GM11168 (cell line): Measurements from ENCODE around the gene PIK3CA.
"Not testable (repeated sequence)": the region's sequence is repeated elsewhere in the genome, so short reads cannot be mapped to it uniquely, and the experiment has no call there.

Experiments used
- in situ Hi-C: fragments of 300-500 bp; cut with MboI; formaldehyde crosslinking; loops from one replicate; pipeline ENCODE4 v1.12.0; 2022; ENCODE audit warnings: low sequenced_read_pairs; ENCODE audit not compliant: unreplicated experiment

The PIK3CA gene

GRCh38 chr3:179147873-179148615 lies at the start of gene PIK3CA:
Gene PIK3CA (plus strand): TSS chr3:179148357. CDS start chr3:179198826, 50,469 bp downstream.
- in situ Hi-C loops = loop anchor here (5.0 kb wide), 1 partner anchor 169 kb away; no protein-coding TSS in a partner anchor

GRCh38 chr3:179098388-179099077 lies 49.6 kb upstream of the PIK3CA start:
- in situ Hi-C loops = no loop called here

GRCh38 chr3:179100652-179101051 lies 47.5 kb upstream of the PIK3CA start:
- in situ Hi-C loops = loop anchor here (10.0 kb wide), 1 partner anchor 214 kb away; no protein-coding TSS in a partner anchor

GRCh38 chr3:179105881-179106280 lies 42.3 kb upstream of the PIK3CA start:
- in situ Hi-C loops = loop anchor here (10.0 kb wide), 1 partner anchor 209 kb away; no protein-coding TSS in a partner anchor

- in situ Hi-C loops = loop anchor here (10.0 kb wide), 1 partner anchor 207 kb away; no protein-coding TSS in a partner anchor
Measured at GRCh38 chr3:179107617-179108016, 40.5 kb upstream of the PIK3CA start.

- in situ Hi-C loops = loop anchor here (10.0 kb wide), 1 partner anchor 207 kb away; no protein-coding TSS in a partner anchor
Measured at GRCh38 chr3:179108086-179108485, 40.1 kb upstream of the PIK3CA start.

- in situ Hi-C loops = no loop called here
Measured at GRCh38 chr3:179113903-179114302, 34.3 kb upstream of the PIK3CA start.

GRCh38 chr3:179115444-179115843 lies 32.7 kb upstream of the PIK3CA start:
- in situ Hi-C loops = not testable (repeated sequence)

GRCh38 chr3:179116816-179117215 lies 31.3 kb upstream of the PIK3CA start:
- in situ Hi-C loops = no loop called here

- in situ Hi-C loops = not testable (repeated sequence)
Measured at GRCh38 chr3:179132191-179132890, 15.8 kb upstream of the PIK3CA start.

- in situ Hi-C loops = no loop called here
Measured at GRCh38 chr3:179133575-179133974, 14.6 kb upstream of the PIK3CA start.

GRCh38 chr3:179136195-179136594 lies 12.0 kb upstream of the PIK3CA start:
- in situ Hi-C loops = no loop called here

GRCh38 chr3:179141890-179142289 lies 6.3 kb upstream of the PIK3CA start:
- in situ Hi-C loops = no loop called here

- in situ Hi-C loops = loop anchor here (5.0 kb wide), 1 partner anchor 170 kb away; no protein-coding TSS in a partner anchor
Measured at GRCh38 chr3:179146911-179147513, 1.1 kb upstream of the PIK3CA start.

- in situ Hi-C loops = loop anchor here (5.0 kb wide), 1 partner anchor 170 kb away; no protein-coding TSS in a partner anchor
Measured at GRCh38 chr3:179147514-179147872, 664 bp upstream of the PIK3CA start.

- in situ Hi-C loops = loop anchor here (5.0 kb wide), 1 partner anchor 168 kb away; no protein-coding TSS in a partner anchor
Measured at GRCh38 chr3:179148616-179149405, 654 bp downstream of the PIK3CA start.

GRCh38 chr3:179149406-179149867 lies 1.3 kb downstream of the PIK3CA start:
- in situ Hi-C loops = loop anchor here (5.0 kb wide), 1 partner anchor 168 kb away; no protein-coding TSS in a partner anchor

- in situ Hi-C loops = loop anchor here (5.0 to 10.0 kb wide), 2 partner anchors 135 to 167 kb away; no protein-coding TSS in a partner anchor
Measured at GRCh38 chr3:179149951-179150350, 1.8 kb downstream of the PIK3CA start.

GRCh38 chr3:179150610-179151009 lies 2.5 kb downstream of the PIK3CA start:
- in situ Hi-C loops = loop anchor here (10.0 kb wide), 1 partner anchor 136 kb away; no protein-coding TSS in a partner anchor
